Superior temporal gyrus (tissue), 1 donor: ENCODE data around the gene FLNB.
A peak's percentile ranks its signal among the peaks of the same experiment; 100 is the strongest.

Source experiments
- DNase-seq: peaks from one replicate; pipeline ENCODE4 v3.0.0-alpha.2; 2016; ENCODE audit errors: extremely low spot score

FLNB gene

GRCh38 chr3:58164199-58164879 is 156.1 kb downstream of the FLNB start:
- no peak for DNase-seq

GRCh38 chr3:58164906-58165821 is 156.9 kb downstream of the FLNB start:
- DNase-seq: no peak

- peak; percentile 77 for DNase-seq
These were observed 159.5 kb downstream of the FLNB start for GRCh38 chr3:58167431-58168351.

- no peak for DNase-seq
These were observed 160.3 kb downstream of the FLNB start for GRCh38 chr3:58168498-58168897.

- DNase-seq: no peak
These were observed 161.1 kb downstream of the FLNB start for GRCh38 chr3:58169371-58169770.

- no peak for DNase-seq
These were observed 162.2 kb downstream of the FLNB start for GRCh38 chr3:58170376-58170775.

- DNase-seq: no peak
These were observed 162.9 kb downstream of the FLNB start for GRCh38 chr3:58171126-58171525.

- DNase-seq: no peak
These were observed 164.9 kb downstream of the FLNB start for GRCh38 chr3:58173029-58173668.

GRCh38 chr3:58173669-58174398 is 165.6 kb downstream of the FLNB start:
- DNase-seq: no peak

- no peak for DNase-seq
These were observed 166.9 kb downstream of the FLNB start for GRCh38 chr3:58175187-58175436.

- DNase-seq: no peak
These were observed 167.4 kb downstream of the FLNB start for GRCh38 chr3:58175437-58176184.

GRCh38 chr3:58176185-58176530 is 167.9 kb downstream of the FLNB start:
- no peak for DNase-seq

- DNase-seq: no peak
These were observed 168.7 kb downstream of the FLNB start for GRCh38 chr3:58176827-58177489.

- DNase-seq: peak; percentile 87
These were observed 169.7 kb downstream of the FLNB start for GRCh38 chr3:58177747-58178527.

GRCh38 chr3:58178528-58179234 is 170.5 kb downstream of the FLNB start:
- no peak for DNase-seq

GRCh38 chr3:58179235-58180098 is 171.2 kb downstream of the FLNB start:
- DNase-seq: no peak

- DNase-seq: no peak
These were observed 172.1 kb downstream of the FLNB start for GRCh38 chr3:58180099-58180880.
